Nephron (organoid): ENCODE results near the gene SLC16A14.

Experiments
- H3K27ac Mint-ChIP-seq, 3 experiments: 2 replicates each; pipeline ENCODE4 v1.8.0; 2020; ENCODE audit warnings: mixed read lengths in 3 of 3, mild to moderate bottlenecking in 2 of 3, moderate library complexity in 1 of 3
- H3K27me3 Mint-ChIP-seq: 2 replicates; pipeline ENCODE4 v1.8.0; 2021; ENCODE audit warnings: low read depth, mild to moderate bottlenecking, moderate library complexity, mixed read lengths
- H3K36me3 Mint-ChIP-seq: 2 replicates; pipeline ENCODE4 v1.8.0; 2020; ENCODE audit warnings: low read depth, mixed read lengths
- H3K4me1 Mint-ChIP-seq: 2 replicates; pipeline ENCODE4 v1.8.0; 2020; ENCODE audit warnings: mixed read lengths
- H3K4me3 Mint-ChIP-seq, 3 experiments: 2 replicates each; pipeline ENCODE4 v1.8.0; 2020; ENCODE audit warnings: mild to moderate bottlenecking in 3 of 3, mixed read lengths in 3 of 3, moderate library complexity in 2 of 3
- H3K9me3 Mint-ChIP-seq: 2 replicates; pipeline ENCODE4 v1.8.0; 2020; ENCODE audit warnings: mixed read lengths
- TF ChIP-seq, protein P1 (sequence below), 3 experiments: fragments of 200-600 bp; sonication (generic); IDR thresholded peaks; one replicate each; pipeline ENCODE4 v1.5.0; 2021; ENCODE audit warnings: antibody characterized with exemption in 3 of 3; ENCODE audit not compliant: unreplicated experiment in 3 of 3

SLC16A14 gene

DNA sequence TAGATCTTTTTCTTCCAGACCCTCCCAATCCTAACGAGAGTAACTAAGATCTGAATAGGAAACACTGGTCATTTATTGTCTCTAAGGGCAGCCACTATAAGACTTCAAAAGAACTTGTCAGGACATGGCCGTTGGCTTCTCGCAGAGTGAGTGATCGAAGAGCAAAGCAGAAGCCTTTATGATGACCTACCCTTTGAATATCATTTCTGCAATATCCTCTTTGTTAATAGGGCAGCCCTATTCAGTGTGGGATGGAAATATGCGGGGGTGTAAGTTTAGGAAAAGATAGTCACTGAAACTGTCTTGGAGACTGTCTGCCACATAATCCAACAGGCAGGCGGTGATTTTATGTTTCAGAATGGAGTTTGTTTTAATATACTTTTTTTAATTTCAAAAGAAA, 75.5 kb downstream of the SLC16A14 start:
- H3K27ac Mint-ChIP-seq: no peak overlapping the region
- H3K27me3 Mint-ChIP-seq: no peaks in the 10 kb centered on the region
- H3K36me3 Mint-ChIP-seq: peaks cover 24% of the 10 kb centered on the region
- H3K9me3 Mint-ChIP-seq: peaks cover 2% of the 10 kb centered on the region
- H3K4me1 Mint-ChIP-seq: no peaks in the 10 kb centered on the region
- TF ChIP-seq, protein P1, sequence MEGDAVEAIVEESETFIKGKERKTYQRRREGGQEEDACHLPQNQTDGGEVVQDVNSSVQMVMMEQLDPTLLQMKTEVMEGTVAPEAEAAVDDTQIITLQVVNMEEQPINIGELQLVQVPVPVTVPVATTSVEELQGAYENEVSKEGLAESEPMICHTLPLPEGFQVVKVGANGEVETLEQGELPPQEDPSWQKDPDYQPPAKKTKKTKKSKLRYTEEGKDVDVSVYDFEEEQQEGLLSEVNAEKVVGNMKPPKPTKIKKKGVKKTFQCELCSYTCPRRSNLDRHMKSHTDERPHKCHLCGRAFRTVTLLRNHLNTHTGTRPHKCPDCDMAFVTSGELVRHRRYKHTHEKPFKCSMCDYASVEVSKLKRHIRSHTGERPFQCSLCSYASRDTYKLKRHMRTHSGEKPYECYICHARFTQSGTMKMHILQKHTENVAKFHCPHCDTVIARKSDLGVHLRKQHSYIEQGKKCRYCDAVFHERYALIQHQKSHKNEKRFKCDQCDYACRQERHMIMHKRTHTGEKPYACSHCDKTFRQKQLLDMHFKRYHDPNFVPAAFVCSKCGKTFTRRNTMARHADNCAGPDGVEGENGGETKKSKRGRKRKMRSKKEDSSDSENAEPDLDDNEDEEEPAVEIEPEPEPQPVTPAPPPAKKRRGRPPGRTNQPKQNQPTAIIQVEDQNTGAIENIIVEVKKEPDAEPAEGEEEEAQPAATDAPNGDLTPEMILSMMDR (IDR thresholded peaks at IDR 0.05; ENCODE audit: unreplicated experiment in 3 of 3): no peak
- H3K4me3 Mint-ChIP-seq: no peak overlapping the region
